Measurements from ENCODE around the gene AK8.
"Not testable (repeated sequence)": the region's sequence is repeated elsewhere in the genome, so short reads cannot be mapped to it uniquely, and the experiment has no call there.

The AK8 gene

GRCh38 chr9:132740526-132741309, 137.4 kb downstream of the AK8 start:
- DNase-seq = no peak

- DNase-seq = no peak
Observed at GRCh38 chr9:132739710-132740310, 138.3 kb downstream of the AK8 start.

GRCh38 chr9:132733260-132733815, 144.7 kb downstream of the AK8 start:
- DNase-seq = no peak

- DNase-seq = no peak
Observed at GRCh38 chr9:132732326-132733259, 145.5 kb downstream of the AK8 start.

GRCh38 chr9:132731230-132731629, 146.9 kb downstream of the AK8 start:
- no peak for DNase-seq

- DNase-seq = no peak
Observed at GRCh38 chr9:132730054-132731033, 147.7 kb downstream of the AK8 start.

- DNase-seq = no peak
Observed at GRCh38 chr9:132729235-132729890, 148.7 kb downstream of the AK8 start.

GRCh38 chr9:132728497-132728896, 149.6 kb downstream of the AK8 start:
- DNase-seq = no peak

GRCh38 chr9:132728071-132728470, 150.0 kb downstream of the AK8 start:
- DNase-seq = no peak

- DNase-seq = no peak
Observed at GRCh38 chr9:132726576-132727130, 151.4 kb downstream of the AK8 start.

- no peak for DNase-seq
Observed at GRCh38 chr9:132725306-132725705, 152.8 kb downstream of the AK8 start.

- DNase-seq = no peak
Observed at GRCh38 chr9:132723809-132724208, 154.3 kb downstream of the AK8 start.

- DNase-seq = no peak
Observed at GRCh38 chr9:132722564-132723065, 155.5 kb downstream of the AK8 start.

- DNase-seq = no peak
Observed at GRCh38 chr9:132721661-132722060, 156.4 kb downstream of the AK8 start.

- not testable (repeated sequence) for DNase-seq
Observed at GRCh38 chr9:132718381-132718928, 159.6 kb downstream of the AK8 start.

GRCh38 chr9:132717326-132717945, 160.6 kb downstream of the AK8 start:
- no peak for DNase-seq

- DNase-seq = no peak
Observed at GRCh38 chr9:132716007-132716406, 162.1 kb downstream of the AK8 start.

- DNase-seq = no peak
Observed at GRCh38 chr9:132712753-132713152, 165.3 kb downstream of the AK8 start.

GRCh38 chr9:132711846-132712245, 166.2 kb downstream of the AK8 start:
- DNase-seq = no peak

GRCh38 chr9:132711152-132711551, 166.9 kb downstream of the AK8 start:
- DNase-seq = not testable (repeated sequence)

Data from CD4-positive, alpha-beta T cell treated with Interleukin-6 for 4 hours (primary cell).